IMR-90 (cell line): Measurements from ENCODE around the gene SSU72. TPM values are rescaled to one million over a fixed set of nuclear protein-coding genes. Genes with fewer than 3 reads are reported as not detected.

Source experiments
- ATAC-seq: fragments of 200-7000 bp; cut with Tn5 transposase; 2 replicates; pipeline ENCODE4 v1.9.1; 2020; ENCODE audit warnings: low read depth, mild to moderate bottlenecking, moderate library complexity
- BruUV-seq: library from RNA; stranded (reverse); fragments of 400-500 nt; replicated peaks from 2 replicates; lab custom pipeline; 2021; lab: Mats Ljungman, UMichigan
- CTCF ChIA-PET: fragments of 300-600 bp; formaldehyde crosslinking; extraction: SDS; loops from one replicate; lab custom pipeline; 2021; ENCODE audit warnings: antibody characterized with exemption; lab: Yijun Ruan, JAX
- POLR2A ChIA-PET: fragments of 300-600 bp; sonication (Branson Sonifier 250); formaldehyde crosslinking; loops from one replicate; lab custom pipeline; 2022; ENCODE audit warnings: antibody characterized with exemption; ENCODE audit not compliant: unreplicated experiment; lab: Charles Lee
- DNase-seq: peaks from one replicate; pipeline ENCODE4 v3.0.0; 2013
- H2AFZ ChIP-seq: replicated peaks from 2 replicates; pipeline ENCODE3; 2013; ENCODE audit warnings: low read length, mild to moderate bottlenecking; ENCODE audit not compliant: poor library complexity
- H2AK5ac ChIP-seq: 2 replicates; pipeline ENCODE4 v1.6.1; 2013; ENCODE audit warnings: low read depth, low read length, inconsistent platforms
- H2AK9ac ChIP-seq: replicated peaks from 2 replicates; pipeline ENCODE3; 2013; ENCODE audit warnings: mild to moderate bottlenecking, low read depth, low read length, moderate library complexity; ENCODE audit not compliant: poor library complexity
- H2BK120ac ChIP-seq: 2 replicates; pipeline ENCODE4 v1.6.1; 2013; ENCODE audit warnings: low read depth, low read length, inconsistent platforms
- H2BK15ac ChIP-seq: 3 replicates; pipeline ENCODE4 v1.6.1; 2013; ENCODE audit warnings: low read depth, low read length, inconsistent platforms
- H2BK20ac ChIP-seq: 2 replicates; pipeline ENCODE4 v1.6.1; 2013; ENCODE audit warnings: low read depth, mild to moderate bottlenecking, inconsistent platforms, low read length, moderate library complexity
- H2BK5ac ChIP-seq: 2 replicates; pipeline ENCODE4 v1.6.1; 2013; ENCODE audit warnings: mild to moderate bottlenecking, low read depth, low read length, inconsistent platforms; ENCODE audit not compliant: poor library complexity, severe bottlenecking
- H3K14ac ChIP-seq: replicated peaks from 2 replicates; pipeline ENCODE4 v1.6.1; 2013; ENCODE audit warnings: low read depth, low read length, inconsistent platforms
- H3K18ac ChIP-seq: 2 replicates; pipeline ENCODE4 v1.6.1; 2013; ENCODE audit warnings: low read depth, low read length, control low read depth
- H3K23ac ChIP-seq: 2 replicates; pipeline ENCODE4 v1.6.1; 2013; ENCODE audit warnings: low read depth, low read length, inconsistent platforms
- H3K27ac ChIP-seq: 2 replicates; pipeline ENCODE4 v1.5.1; 2013; ENCODE audit warnings: mild to moderate bottlenecking, control low read depth, low read length; ENCODE audit not compliant: insufficient read depth
- H3K27me3 ChIP-seq: 2 replicates; pipeline ENCODE4 v1.6.1; 2013; ENCODE audit warnings: low read length; ENCODE audit not compliant: control insufficient read depth, insufficient read depth
- H3K36me3 ChIP-seq: 2 replicates; pipeline ENCODE4 v1.6.1; 2013; ENCODE audit warnings: low read length, mixed read lengths; ENCODE audit not compliant: control insufficient read depth, insufficient read depth
- H3K4ac ChIP-seq: 2 replicates; pipeline ENCODE4 v1.6.1; 2013; ENCODE audit warnings: low read depth, low read length, inconsistent platforms
- H3K4me1 ChIP-seq: 2 replicates; pipeline ENCODE4 v1.6.1; 2013; ENCODE audit warnings: low read length, mixed read lengths; ENCODE audit not compliant: control insufficient read depth, insufficient read depth
- H3K4me2 ChIP-seq: 2 replicates; pipeline ENCODE4 v1.6.1; 2013; ENCODE audit warnings: low read depth, mild to moderate bottlenecking, control low read depth, low read length, moderate library complexity
- H3K4me3 ChIP-seq: 2 replicates; pipeline ENCODE4 v1.5.1; 2013; ENCODE audit warnings: low read depth, mild to moderate bottlenecking, control low read depth, low read length, moderate library complexity; ENCODE audit not compliant: insufficient read depth
- H3K56ac ChIP-seq: 2 replicates; pipeline ENCODE4 v1.6.1; 2013; ENCODE audit warnings: low read length, inconsistent platforms; ENCODE audit not compliant: insufficient read depth; ENCODE audit errors: extremely low read depth
- H3K79me1 ChIP-seq, 2 experiments: 2 replicates each; pipeline ENCODE4 v1.6.1; 2013; ENCODE audit warnings: low read length in 2 of 2, inconsistent platforms in 1 of 2, low read depth in 1 of 2
- H3K9ac ChIP-seq: 2 replicates; pipeline ENCODE4 v1.6.1; 2013; ENCODE audit warnings: low read depth, low read length, control low read depth
- H3K9me1 ChIP-seq: 2 replicates; pipeline ENCODE4 v1.6.1; 2013; ENCODE audit warnings: low read length, inconsistent platforms; ENCODE audit not compliant: insufficient read depth
- H3K9me3 ChIP-seq: 2 replicates; pipeline ENCODE4 v1.6.1; 2013; ENCODE audit warnings: low read length; ENCODE audit not compliant: control insufficient read depth, insufficient read depth
- H4K20me1 ChIP-seq: 2 replicates; pipeline ENCODE4 v1.6.1; 2013; ENCODE audit warnings: low read length, inconsistent platforms; ENCODE audit not compliant: insufficient read depth
- H4K5ac ChIP-seq: 2 replicates; pipeline ENCODE4 v1.6.1; 2013; ENCODE audit warnings: mild to moderate bottlenecking, low read depth, low read length, control low read depth
- H4K8ac ChIP-seq, 2 experiments: 2 replicates each; pipeline ENCODE4 v1.6.1; 2013; ENCODE audit warnings: low read depth in 2 of 2, low read length in 2 of 2, control low read depth in 1 of 2, inconsistent platforms in 1 of 2
- H4K91ac ChIP-seq: 2 replicates; pipeline ENCODE4 v1.6.1; 2013; ENCODE audit warnings: low read depth, low read length, inconsistent platforms; ENCODE audit not compliant: insufficient read depth
- BHLHE40 ChIP-seq: fragments of 150-350 bp; IDR thresholded peaks from 2 replicates; pipeline ENCODE4 v1.6.1; 2016; ENCODE audit warnings: mild to moderate bottlenecking, low read depth, low read length
- WGBS, 2 experiments: methylation state at CpG; one replicate each; pipeline versions ENCODE4 v1.1.5 to v1.1.7; 2013; ENCODE audit warnings: missing lambda C conversion rate in 2 of 2; ENCODE audit not compliant: insufficient read length in 1 of 2; ENCODE audit errors: extremely low coverage in 2 of 2; 5-methylcytosine and 5-hydroxymethylcytosine counted together
- dilution Hi-C: fragments of 300-500 bp; cut with HindIII; formaldehyde crosslinking; loops from one replicate; pipeline ENCODE4 v1.14.3; 2018; ENCODE audit warnings: low sequenced_read_pairs; ENCODE audit not compliant: unreplicated experiment
- in situ Hi-C: fragments of 300-500 bp; cut with MboI; formaldehyde crosslinking; loops from 3 replicates; pipeline ENCODE4 v1.14.3; 2019; ENCODE audit warnings: low sequenced_read_pairs, inconsistent platforms, mixed read lengths
- intact Hi-C: fragments of 100-400 bp; cut with micrococcal nuclease; formaldehyde crosslinking; loops from 2 replicates; pipeline ENCODE4 v1.10.0; 2022
- polyA plus RNA-seq, 3 experiments: library from polyadenylated mRNA; depleted of rRNA; stranded (reverse); fragments of >200 nt; gene quantifications; 2 replicates each; pipeline ENCODE4 v1.2.3, GENCODE V29; 2012; ENCODE audit warnings: low replicate concordance in 1 of 3
- total RNA-seq: library from RNA; depleted of rRNA; stranded (reverse); fragments of >200 nt; gene quantifications from 2 replicates; pipeline ENCODE4 v1.2.3, GENCODE V29; 2012

The SSU72 gene
- total and polyA plus RNA-seq, 2 of the 4 experiments (the other 2 are of a cell fraction) = 33.7 to 88.4 TPM

DNA sequence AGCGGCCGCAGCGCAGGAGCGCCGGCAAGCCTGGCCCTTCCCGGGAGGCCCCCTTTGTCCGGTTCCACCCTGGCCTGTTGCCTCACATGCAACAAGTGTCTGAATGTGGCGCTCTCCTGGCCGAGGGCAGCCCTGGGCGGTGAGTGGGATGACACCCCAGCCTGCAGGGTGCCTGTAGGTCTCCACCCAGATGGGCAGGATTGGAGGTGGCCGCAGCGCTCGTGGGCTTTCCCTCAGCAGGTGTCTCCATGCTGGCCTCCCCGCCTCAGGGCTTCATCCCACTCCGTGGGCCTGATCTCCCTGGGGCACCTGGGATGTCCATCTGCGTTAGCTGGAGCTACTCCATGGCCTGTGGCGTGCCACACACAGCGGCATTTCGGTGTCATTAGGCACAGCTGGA is 42.2 kb upstream of the SSU72 start:
- CTCF ChIA-PET = no interaction called here
- H2AFZ ChIP-seq = peak overlapping the region; percentile 95
- H3K18ac ChIP-seq = no peak overlapping the region
- intact Hi-C loops (no loop called here), in situ Hi-C loops (no loop called here), dilution Hi-C loops (no loop called here)
- no peak overlapping the region for H3K4ac ChIP-seq
- no peak overlapping the region for H4K5ac ChIP-seq
- H2AK5ac ChIP-seq = no peak overlapping the region
- peak overlapping the region; percentile 55; the same call in 1 of the 2 replicates for H3K27ac ChIP-seq
- ATAC-seq (no peak), DNase-seq (no peak)
- no TSS peak for BruUV-seq
- no peak overlapping the region for H2BK15ac ChIP-seq
- peak overlapping the region; percentile 64; the same call in 1 of the 2 replicates for H3K23ac ChIP-seq
- H3K4me2 ChIP-seq = peak overlapping the region; percentile 85
- H3K27me3 ChIP-seq = no peaks in the 10 kb centered on the region
- peaks cover 16 to 61% of the 10 kb centered on the region in 2 experiments; a peak in 3 of 4 replicates for H3K79me1 ChIP-seq
- peak overlapping the region; percentile 47 for H2AK9ac ChIP-seq
- H3K9ac ChIP-seq = peak overlapping the region; percentile 69
- H3K36me3 ChIP-seq = peaks cover 10% of the 10 kb centered on the region; the same call in 1 of the 2 replicates
- no peak for TF ChIP-seq BHLHE40
- peaks cover 11% of the 10 kb centered on the region; the same call in 1 of the 2 replicates for H3K9me1 ChIP-seq
- H4K91ac ChIP-seq = no peak overlapping the region
- WGBS, 2 experiments = 84% methylated on average over 10 of the region's 19 CpGs; no CpG with 5 or more reads in 1 of the 2 experiments
- no peak overlapping the region for H2BK5ac ChIP-seq
- H2BK120ac ChIP-seq = no peak overlapping the region
- peak overlapping the region; percentile 94 for H3K4me3 ChIP-seq
- H3K9me3 ChIP-seq = no peaks in the 10 kb centered on the region
- H4K20me1 ChIP-seq = peaks cover 41% of the 10 kb centered on the region
- no peak overlapping the region for H3K14ac ChIP-seq
- POLR2A ChIA-PET = no interaction called here
- H2BK20ac ChIP-seq = no peak overlapping the region
- H3K56ac ChIP-seq = no peak overlapping the region
- no peak overlapping the region for H4K8ac ChIP-seq
- peaks cover 7% of the 10 kb centered on the region for H3K4me1 ChIP-seq
